ENCODE results near the gene HPSE2.

- TF ChIP-seq CTCF (IDR thresholded peaks at IDR 0.05 in 4 of 5, conservative IDR thresholded peaks at IDR 0.05 in 1 of 5) (no peak), POLR2A (IDR thresholded peaks at IDR 0.05) (no peak)
Measured at GRCh38 chr10:98858525-98858924, 377.1 kb downstream of the HPSE2 start.

All from gastrocnemius medialis (tissue), 4 donors.